ENCODE data around the gene MORN4. TPM values are rescaled to one million over a fixed set of nuclear protein-coding genes. Genes with fewer than 3 reads are reported as not detected.
A peak's percentile ranks its signal among the peaks of the same experiment; 100 is the strongest.

Gene MORN4
- total and polyA plus RNA-seq, 9 of the 15 experiments (the other 6 are each of a cell fraction or from before 2014, with no cell fraction given): 8.3 to 23.9 (median 11.7) TPM

DNA sequence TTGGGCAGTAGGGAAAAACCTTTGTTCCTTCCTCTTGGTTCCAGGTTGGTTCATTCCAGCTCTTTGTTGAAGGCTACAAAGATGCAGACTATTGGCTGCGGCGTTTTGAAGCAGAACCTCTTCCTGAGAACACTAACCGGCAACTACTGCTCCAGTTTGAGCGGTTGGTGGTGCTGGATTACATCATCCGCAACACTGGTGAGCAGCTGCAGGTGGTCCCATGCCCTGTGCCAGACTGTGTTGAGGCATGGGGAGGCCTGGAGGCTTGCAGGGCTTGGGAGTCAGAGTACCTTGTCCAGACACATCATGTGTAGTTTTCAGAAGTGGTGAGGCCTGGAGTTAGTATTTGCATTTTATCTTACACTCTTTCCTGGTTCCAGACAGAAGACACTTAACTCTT lies 23.5 kb upstream of the MORN4 start (continued):
- TF ChIP-seq HEY1 (CRISPR knock-in tag; IDR thresholded peaks at IDR 0.05; ENCODE audit: borderline replicate concordance): no peak

- Histone ChIP-seq H3K79me2 (ENCODE audit: control insufficient read depth, insufficient read depth, low read length) (peaks cover 53% of the 10 kb centered on the region), H3K9me3 (replicated peaks; ENCODE audit: control insufficient read depth, insufficient read depth, low read depth, low read length) (no peaks in the 10 kb centered on the region), H3K4me1 (replicated peaks in 1 of 2; ENCODE audit: control insufficient read depth in 2 of 2, insufficient read depth in 2 of 2, low read length in 2 of 2) (peaks cover 15 to 62% of the 10 kb centered on the region in 2 experiments), H3K36me3 (ENCODE audit: control insufficient read depth, insufficient read depth, low read length) (peaks cover 68% of the 10 kb centered on the region), H3K9me1 (ENCODE audit: control insufficient read depth, insufficient read depth, low read length) (no peaks in the 10 kb centered on the region), H3K4me3 (no peak overlapping the region), H3K9ac (ENCODE audit: insufficient read depth in 1 of 2, low read depth in 2 of 2, low read length in 2 of 2) (no peak overlapping the region), H3K27me3 (ENCODE audit: control insufficient read depth in 2 of 2, insufficient read depth in 2 of 2, low read length in 2 of 2) (no peaks in the 10 kb centered on the region), H2AFZ (ENCODE audit: low read depth, low read length) (no peak overlapping the region), H3K4me2 (ENCODE audit: insufficient read depth, low read length) (no peak overlapping the region), H3K27ac (ENCODE audit: extremely low read depth, low read depth, low read length) (peak overlapping the region; percentile 59; the same call in 2 of the 3 replicates), H4K20me1 (replicated peaks; ENCODE audit: control insufficient read depth, insufficient read depth, low read length) (no peaks in the 10 kb centered on the region)
- BruUV-seq (replicated peaks): no TSS peak
- CTCF ChIA-PET (ENCODE audit: low intra/inter-chr PET ratio): no interaction called here
- in situ Hi-C loops (cut with MboI) (no loop called here), intact Hi-C loops (cut with micrococcal nuclease) (no loop called here)
- POLR2A ChIA-PET: no interaction called here
- DNase-seq (ENCODE audit: extremely low read depth in 1 of 4, low spot score in 3 of 4) (no peak), ATAC-seq (no peak), FAIRE-seq (no peak)
- WGBS (ENCODE audit: insufficient coverage, low coverage, missing lambda C conversion rate): 56% methylated on average over 3 of the region's 3 CpGs
- TF ChIP-seq NBN (IDR thresholded peaks at IDR 0.05; ENCODE audit: low read depth) (no peak), HMBOX1 (IDR thresholded peaks at IDR 0.05) (peak; percentile 69), CBX3 (IDR thresholded peaks at IDR 0.05; ENCODE audit: borderline replicate concordance in 1 of 2, low read length in 2 of 2) (no peak), ZNF764 (CRISPR knock-in tag; IDR thresholded peaks at IDR 0.05; ENCODE audit: low read depth) (no peak), ARNT (IDR thresholded peaks at IDR 0.05) (no peak), ZNF316 (IDR thresholded peaks at IDR 0.05) (peak; percentile 73), MXD1 (CRISPR knock-in tag; IDR thresholded peaks at IDR 0.05; ENCODE audit: borderline replicate concordance, poor library complexity, severe bottlenecking) (no peak), ZNF79 (CRISPR knock-in tag; IDR thresholded peaks at IDR 0.05; ENCODE audit: low read depth) (no peak), SLC30A9 (CRISPR knock-in tag; IDR thresholded peaks at IDR 0.05) (no peak), RERE (CRISPR knock-in tag; IDR thresholded peaks at IDR 0.05; ENCODE audit: borderline replicate concordance) (no peak)
- TF ChIP-seq, protein P1, sequence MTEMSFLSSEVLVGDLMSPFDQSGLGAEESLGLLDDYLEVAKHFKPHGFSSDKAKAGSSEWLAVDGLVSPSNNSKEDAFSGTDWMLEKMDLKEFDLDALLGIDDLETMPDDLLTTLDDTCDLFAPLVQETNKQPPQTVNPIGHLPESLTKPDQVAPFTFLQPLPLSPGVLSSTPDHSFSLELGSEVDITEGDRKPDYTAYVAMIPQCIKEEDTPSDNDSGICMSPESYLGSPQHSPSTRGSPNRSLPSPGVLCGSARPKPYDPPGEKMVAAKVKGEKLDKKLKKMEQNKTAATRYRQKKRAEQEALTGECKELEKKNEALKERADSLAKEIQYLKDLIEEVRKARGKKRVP (CRISPR knock-in tag; IDR thresholded peaks at IDR 0.05): no peak
- TF ChIP-seq, protein P2, sequence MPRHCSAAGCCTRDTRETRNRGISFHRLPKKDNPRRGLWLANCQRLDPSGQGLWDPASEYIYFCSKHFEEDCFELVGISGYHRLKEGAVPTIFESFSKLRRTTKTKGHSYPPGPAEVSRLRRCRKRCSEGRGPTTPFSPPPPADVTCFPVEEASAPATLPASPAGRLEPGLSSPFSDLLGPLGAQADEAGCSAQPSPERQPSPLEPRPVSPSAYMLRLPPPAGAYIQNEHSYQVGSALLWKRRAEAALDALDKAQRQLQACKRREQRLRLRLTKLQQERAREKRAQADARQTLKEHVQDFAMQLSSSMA (CRISPR knock-in tag; IDR thresholded peaks at IDR 0.05): no peak
Observed at GRCh38 chr10:97651773-97652172, 18.5 kb upstream of the MORN4 start.
